Skin of body (tissue), 3 donors: ENCODE results near the gene SSNA1. TPM values are rescaled to one million over a fixed set of nuclear protein-coding genes. Genes with fewer than 3 reads are reported as not detected.
"Not testable (repeated sequence)": the region's sequence is repeated elsewhere in the genome, so short reads cannot be mapped to it uniquely, and the experiment has no call there.

ENCODE experiments used
- DNase-seq: peaks from one replicate; lab custom pipeline; 2025; lab: John Stamatoyannopoulos, UW
- small RNA-seq: library from RNA; depleted of rRNA; stranded (forward); fragments of <200 nt; gene quantifications from one replicate; pipeline ENCODE3, GENCODE V24; 2014; ENCODE audit warnings: low replicate concordance
- total RNA-seq: library from RNA; depleted of rRNA; stranded (reverse); fragments of >200 nt; gene quantifications from one replicate; pipeline ENCODE4 v1.2.3, GENCODE V29; 2014

SSNA1 gene
- total RNA-seq, 1 donor from 2014 or later: 24.1 TPM

DNA sequence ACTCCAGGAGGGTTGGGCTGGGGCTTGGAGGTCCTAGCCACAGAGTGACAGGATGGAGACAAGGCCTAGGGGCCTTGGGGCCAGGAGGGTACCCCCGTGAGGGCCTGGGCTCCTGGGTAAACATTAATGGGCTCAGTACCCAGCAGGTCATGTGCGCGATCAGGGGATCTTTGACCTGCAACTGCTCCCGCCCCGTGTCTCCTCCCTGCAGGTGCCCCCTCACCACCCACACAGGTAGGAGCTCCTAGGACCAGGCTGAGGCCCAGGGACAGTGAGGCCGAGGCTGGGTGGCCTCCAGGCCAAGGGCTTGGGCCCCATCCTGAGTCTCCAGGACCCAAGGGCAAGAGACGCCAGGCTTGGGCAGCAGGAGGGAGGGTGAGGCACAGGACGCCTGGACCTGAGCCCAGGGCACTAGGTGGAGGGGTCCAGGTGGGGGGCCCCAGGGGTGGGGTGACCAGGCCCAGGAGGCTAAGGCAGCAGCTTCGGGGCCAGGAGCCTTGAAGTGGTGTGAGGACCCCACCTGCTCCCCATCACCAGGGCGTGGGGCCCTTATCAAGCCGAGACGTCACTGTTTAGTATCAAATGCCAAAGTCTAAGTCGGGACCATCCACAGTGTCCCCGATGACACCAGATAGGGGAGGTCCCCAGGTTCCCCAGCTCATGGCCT lies 42.4 kb downstream of the SSNA1 start, which contains the start of gene SLC34A3:
TSS of gene SLC34A3 (plus strand) at position 197 of the 667 bp plus-strand sequence. CDS start 802 bp downstream, outside the sequence.
- DNase-seq: no peak

- no peak for DNase-seq
Measured at GRCh38 chr9:137231372-137232039, 43.0 kb downstream of the SSNA1 start.

- no peak for DNase-seq
Measured at GRCh38 chr9:137232101-137232500, 43.6 kb downstream of the SSNA1 start.

DNA sequence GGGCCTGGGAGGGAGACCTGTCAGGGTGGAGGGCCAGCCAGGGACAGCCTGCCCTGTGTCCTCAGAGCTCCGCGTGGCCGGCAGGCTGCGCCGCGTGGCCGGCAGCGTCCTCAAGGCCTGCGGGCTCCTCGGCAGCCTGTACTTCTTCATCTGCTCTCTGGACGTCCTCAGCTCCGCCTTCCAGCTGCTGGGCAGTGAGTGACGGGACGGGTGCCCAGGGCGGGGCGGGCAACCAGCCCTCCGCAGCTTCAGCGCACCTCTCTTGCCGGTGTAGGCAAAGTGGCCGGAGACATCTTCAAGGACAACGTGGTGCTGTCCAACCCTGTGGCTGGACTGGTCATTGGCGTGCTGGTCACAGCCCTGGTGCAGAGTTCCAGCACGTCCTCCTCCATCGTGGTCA lies 44.0 kb downstream of the SSNA1 start:
- DNase-seq: no peak

DNA sequence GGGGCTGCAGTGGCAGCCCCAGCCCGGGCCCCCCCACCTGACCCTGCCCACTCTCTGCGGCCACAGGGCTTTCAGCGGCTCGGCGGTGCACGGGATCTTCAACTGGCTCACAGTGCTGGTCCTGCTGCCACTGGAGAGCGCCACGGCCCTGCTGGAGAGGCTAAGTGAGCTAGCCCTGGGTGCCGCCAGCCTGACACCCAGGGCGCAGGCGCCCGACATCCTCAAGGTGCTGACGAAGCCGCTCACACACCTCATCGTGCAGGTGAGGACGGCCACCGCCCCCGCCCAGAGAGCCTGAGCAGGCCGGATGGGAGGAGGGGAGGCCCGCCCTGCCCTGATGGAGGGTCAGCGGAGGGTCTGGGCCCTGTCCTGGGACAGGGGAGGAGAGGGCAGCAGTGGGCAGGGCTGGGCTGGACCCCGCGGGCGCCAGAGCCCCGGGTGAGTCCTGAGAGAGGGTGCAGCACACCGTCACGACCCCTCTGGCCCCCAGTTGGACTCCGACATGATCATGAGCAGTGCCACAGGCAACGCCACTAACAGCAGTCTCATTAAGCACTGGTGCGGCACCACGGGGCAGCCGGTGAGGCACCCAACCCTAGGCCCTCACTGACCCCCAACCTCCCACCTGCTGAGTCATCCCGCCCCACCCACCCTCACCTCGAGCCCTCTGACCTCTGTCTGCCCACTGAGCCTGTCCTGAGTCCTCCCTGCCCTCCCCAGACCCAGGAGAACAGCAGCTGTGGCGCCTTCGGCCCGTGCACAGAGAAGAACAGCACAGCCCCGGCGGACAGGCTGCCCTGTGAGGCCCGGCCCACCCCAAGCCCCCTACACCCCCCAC lies 44.9 kb downstream of the SSNA1 start:
- DNase-seq: no peak

- DNase-seq: no peak
Measured at GRCh38 chr9:137234055-137234697, 45.7 kb downstream of the SSNA1 start.

DNA sequence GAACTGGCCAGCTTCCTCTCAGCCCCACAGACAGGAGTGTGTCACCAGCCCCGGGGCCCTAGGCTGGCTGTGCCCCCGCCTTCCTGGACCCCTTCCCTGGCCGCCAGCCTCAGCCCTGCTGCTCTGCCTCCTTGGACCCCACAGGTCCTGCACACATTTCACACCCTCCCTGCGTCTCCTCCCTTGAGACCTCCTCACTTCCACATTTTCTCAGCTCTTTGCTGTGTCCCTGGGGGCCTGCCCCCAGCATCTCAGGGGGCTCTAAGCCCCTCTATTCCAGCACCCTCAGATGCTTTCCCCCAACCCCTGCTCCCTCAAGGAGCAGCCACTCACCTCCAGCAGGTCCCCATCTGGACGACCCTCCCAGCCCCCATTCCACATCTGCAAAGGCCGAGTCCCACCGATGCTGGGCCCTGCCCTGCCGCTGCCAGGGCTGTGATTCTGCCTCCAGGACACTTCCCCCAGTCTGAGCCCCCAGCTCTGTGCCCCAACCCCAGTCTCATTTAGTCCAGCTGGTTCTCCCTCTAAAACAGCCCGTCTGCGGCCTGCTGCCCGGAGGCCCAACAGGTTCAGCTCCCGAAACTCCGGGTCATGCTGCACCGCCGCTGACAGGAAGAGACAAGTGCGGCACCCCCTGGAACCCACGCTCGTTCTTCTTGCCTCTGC lies 46.4 kb downstream of the SSNA1 start:
- DNase-seq: no peak

- no peak for DNase-seq
Measured at GRCh38 chr9:137235424-137236237, 47.2 kb downstream of the SSNA1 start.

DNA sequence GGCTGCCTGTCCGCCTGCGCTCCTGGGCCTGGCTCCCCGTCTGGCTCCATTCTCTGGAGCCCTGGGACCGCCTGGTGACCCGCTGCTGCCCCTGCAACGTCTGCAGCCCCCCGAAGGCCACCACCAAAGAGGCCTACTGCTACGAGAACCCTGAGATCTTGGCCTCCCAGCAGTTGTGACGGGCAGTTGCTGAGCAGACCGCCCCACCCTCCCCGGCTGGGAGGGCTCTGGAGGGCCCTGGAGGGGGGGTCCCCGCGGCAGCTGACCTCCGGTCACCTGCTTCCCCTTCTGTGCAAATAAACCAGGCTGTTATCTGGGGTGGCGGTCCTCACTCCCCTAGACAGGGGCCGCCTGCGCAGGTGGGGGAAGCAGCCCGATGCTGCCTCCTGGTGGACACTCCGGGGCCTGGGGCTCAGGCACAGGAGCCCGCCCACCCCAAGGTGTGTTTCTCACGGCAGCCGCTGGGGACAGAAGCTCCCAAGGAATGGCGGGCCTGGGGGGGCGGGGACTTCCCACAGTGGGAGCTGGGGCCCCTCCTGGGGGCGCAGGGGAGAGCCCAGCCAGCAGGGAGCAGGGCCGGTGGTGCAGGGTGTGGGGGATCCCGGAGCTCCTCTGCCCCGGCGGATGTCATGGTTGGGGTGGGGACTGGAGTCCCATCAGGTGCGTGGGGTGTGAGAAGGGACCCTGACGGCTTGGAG lies 47.9 kb downstream of the SSNA1 start:
- peak; percentile 18 for DNase-seq

GRCh38 chr9:137236936-137237421 lies 48.5 kb downstream of the SSNA1 start:
- no peak for DNase-seq

GRCh38 chr9:137237759-137238726 lies 49.6 kb downstream of the SSNA1 start:
- no peak for DNase-seq

DNA sequence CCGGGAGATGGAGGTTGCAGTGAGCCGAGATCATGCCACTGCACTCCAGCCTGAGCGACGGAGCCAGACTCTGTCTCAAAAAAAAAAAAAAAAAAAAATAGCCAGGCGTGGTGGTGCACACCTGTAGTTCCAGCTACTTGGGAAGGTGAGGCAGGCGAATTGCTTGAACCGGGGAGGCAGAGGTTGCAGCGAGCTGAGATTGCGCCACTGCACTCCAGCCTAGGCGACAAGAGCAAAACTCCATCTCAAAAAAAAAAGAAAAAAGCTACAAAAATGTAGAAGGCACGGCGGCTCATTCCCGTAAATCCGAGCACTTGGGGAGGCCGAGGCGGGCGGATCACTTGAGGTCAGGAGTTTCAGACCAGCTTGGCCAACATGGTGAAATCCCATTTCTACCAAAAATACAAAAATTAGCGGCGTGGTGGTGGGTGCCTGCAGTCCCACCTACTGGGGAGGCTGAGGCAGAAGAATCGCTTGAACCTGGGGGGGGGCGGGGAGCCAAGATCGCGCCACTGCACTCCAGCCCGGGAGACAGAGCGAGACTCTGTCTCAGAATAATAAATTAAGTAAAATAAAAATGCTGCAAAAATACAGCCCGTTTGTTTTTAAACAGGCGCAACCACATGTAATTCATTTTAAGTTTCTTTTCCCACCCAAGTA lies 51.2 kb downstream of the SSNA1 start:
- DNase-seq: not testable (repeated sequence)

Small RNA genes within 50 kb of the gene (small RNA-seq; reads per million reads assigned to genes)
- not detected for gene MIR3621

Other genes starting within 250 kb of the SSNA1 start
- gene FBXW5, start 243.9 kb upstream of the SSNA1 start, total RNA-seq: 38.8 TPM
- not detected for gene C8G, start 243.4 kb upstream of the SSNA1 start, total RNA-seq
- not detected for gene LCN12, start 236.4 kb upstream of the SSNA1 start, total RNA-seq
- gene PTGDS, start 211.2 kb upstream of the SSNA1 start, total RNA-seq: 15.3 TPM
- 0.20 TPM for gene LCNL1, start 205.7 kb upstream of the SSNA1 start, total RNA-seq
- gene PAXX, start 196.3 kb upstream of the SSNA1 start, total RNA-seq: 13.0 TPM
- 12.7 TPM for gene CLIC3, start 192.1 kb upstream of the SSNA1 start, total RNA-seq
- gene ABCA2, start 160.4 kb upstream of the SSNA1 start, total RNA-seq: 13.6 TPM
- 0.39 TPM for gene FUT7, start 156.6 kb upstream of the SSNA1 start, total RNA-seq
- 15.4 TPM for gene NPDC1, start 142.5 kb upstream of the SSNA1 start, total RNA-seq
- 8.0 TPM for gene ENTPD2, start 134.6 kb upstream of the SSNA1 start, total RNA-seq
- 5.8 TPM for gene SAPCD2, start 118.1 kb upstream of the SSNA1 start, total RNA-seq
- 5.4 TPM for gene UAP1L1, start 111.2 kb upstream of the SSNA1 start, total RNA-seq
- 39.5 TPM for gene MAN1B1, start 101.7 kb upstream of the SSNA1 start, total RNA-seq
- gene DPP7, start 73.9 kb upstream of the SSNA1 start, total RNA-seq: 32.4 TPM
- 0.89 TPM for gene GRIN1, start 49.5 kb upstream of the SSNA1 start, total RNA-seq
- not detected for gene LRRC26, start 18.6 kb upstream of the SSNA1 start, total RNA-seq
- not detected for gene TMEM210, start 16.6 kb upstream of the SSNA1 start, total RNA-seq
- gene ANAPC2, start 116 bp upstream of the SSNA1 start, total RNA-seq: 22.0 TPM
- gene TPRN, start 12.1 kb downstream of the SSNA1 start, total RNA-seq: 3.4 TPM
- gene TMEM203, start 17.0 kb downstream of the SSNA1 start, total RNA-seq: 19.5 TPM
- 3.0 TPM for gene NDOR1, start 17.0 kb downstream of the SSNA1 start, total RNA-seq
- gene RNF208, start 33.6 kb downstream of the SSNA1 start, total RNA-seq: 0.20 TPM
- gene CYSRT1, start 36.5 kb downstream of the SSNA1 start, total RNA-seq: 1.4 TPM
- gene RNF224, start 38.8 kb downstream of the SSNA1 start, total RNA-seq: not detected
- gene SLC34A3, start 42.2 kb downstream of the SSNA1 start, total RNA-seq: not detected
- gene TUBB4B, start 52.6 kb downstream of the SSNA1 start, total RNA-seq: 97.1 TPM
- not detected for gene STPG3, start 62.6 kb downstream of the SSNA1 start, total RNA-seq
- 21.3 TPM for gene NELFB, start 66.7 kb downstream of the SSNA1 start, total RNA-seq
- 1.7 TPM for gene TOR4A, start 89.0 kb downstream of the SSNA1 start, total RNA-seq
- 9.9 TPM for gene NRARP, start 113.6 kb downstream of the SSNA1 start, total RNA-seq
- gene EXD3, start 234.5 kb downstream of the SSNA1 start, total RNA-seq: 7.6 TPM
- 0.30 TPM for gene NOXA1, start 234.7 kb downstream of the SSNA1 start, total RNA-seq